Osteocyte (in vitro differentiated cells): ENCODE data around the gene CXorf65. TPM values are rescaled to one million over a fixed set of nuclear protein-coding genes. Genes with fewer than 3 reads are reported as not detected.

Source experiments
- DNase-seq: peaks from one replicate; pipeline ENCODE4 v3.0.0; 2021; ENCODE audit warnings: mixed read lengths; ENCODE audit not compliant: unreplicated experiment; ENCODE audit errors: extremely low spot score
- H3K27ac Mint-ChIP-seq: one replicate; pipeline ENCODE4 v1.8.0; 2021; ENCODE audit warnings: mild to moderate bottlenecking, mixed read lengths; ENCODE audit not compliant: unreplicated experiment
- H3K27me3 Mint-ChIP-seq: one replicate; pipeline ENCODE4 v1.8.0; 2021; ENCODE audit warnings: mixed read lengths; ENCODE audit not compliant: unreplicated experiment
- H3K36me3 Mint-ChIP-seq: one replicate; pipeline ENCODE4 v1.8.0; 2021; ENCODE audit warnings: mixed read lengths; ENCODE audit not compliant: unreplicated experiment
- H3K4me1 Mint-ChIP-seq: one replicate; pipeline ENCODE4 v1.8.0; 2021; ENCODE audit warnings: mixed read lengths; ENCODE audit not compliant: unreplicated experiment
- H3K4me3 Mint-ChIP-seq: one replicate; pipeline ENCODE4 v1.8.0; 2021; ENCODE audit warnings: mild to moderate bottlenecking, moderate library complexity, mixed read lengths; ENCODE audit not compliant: unreplicated experiment
- H3K9me3 Mint-ChIP-seq: one replicate; pipeline ENCODE4 v1.8.0; 2021; ENCODE audit warnings: mixed read lengths; ENCODE audit not compliant: unreplicated experiment
- total RNA-seq: library from RNA; stranded (reverse); gene quantifications from 2 replicates; pipeline ENCODE4 v1.2.1, GENCODE V29; 2021
- TF ChIP-seq, protein P1 (sequence below): fragments of 200-600 bp; sonication (generic); IDR thresholded peaks from 2 replicates; pipeline ENCODE4 v1.5.0; 2021; ENCODE audit warnings: antibody characterized with exemption, mild to moderate bottlenecking, moderate library complexity

Gene CXorf65
- total RNA-seq, 1 donor from 2014 or later = not detected

DNA sequence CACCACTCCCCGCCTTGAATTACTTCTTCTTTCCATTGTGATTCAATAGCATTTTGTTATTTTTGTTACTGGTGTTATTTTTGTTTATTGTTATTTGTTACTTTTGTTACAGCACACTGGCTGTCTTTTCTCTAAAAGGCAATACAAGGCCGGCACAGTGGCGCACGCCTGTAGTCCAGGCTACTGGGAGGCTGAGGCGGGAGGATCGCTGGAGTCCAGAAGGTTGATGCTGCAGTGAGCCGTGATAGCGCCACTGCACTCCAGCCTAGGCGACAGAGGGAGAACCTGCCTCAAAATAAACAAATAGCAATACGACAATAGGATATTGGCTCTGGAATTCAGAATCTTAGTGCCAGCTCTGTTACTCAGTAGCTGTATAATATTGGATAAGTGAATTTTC is 10.8 kb upstream of the CXorf65 start:
- H3K36me3 Mint-ChIP-seq = peaks cover 3% of the 10 kb centered on the region

GRCh38 chrX:71111921-71112431 is 5.4 kb upstream of the CXorf65 start:
- TF ChIP-seq, protein P1, sequence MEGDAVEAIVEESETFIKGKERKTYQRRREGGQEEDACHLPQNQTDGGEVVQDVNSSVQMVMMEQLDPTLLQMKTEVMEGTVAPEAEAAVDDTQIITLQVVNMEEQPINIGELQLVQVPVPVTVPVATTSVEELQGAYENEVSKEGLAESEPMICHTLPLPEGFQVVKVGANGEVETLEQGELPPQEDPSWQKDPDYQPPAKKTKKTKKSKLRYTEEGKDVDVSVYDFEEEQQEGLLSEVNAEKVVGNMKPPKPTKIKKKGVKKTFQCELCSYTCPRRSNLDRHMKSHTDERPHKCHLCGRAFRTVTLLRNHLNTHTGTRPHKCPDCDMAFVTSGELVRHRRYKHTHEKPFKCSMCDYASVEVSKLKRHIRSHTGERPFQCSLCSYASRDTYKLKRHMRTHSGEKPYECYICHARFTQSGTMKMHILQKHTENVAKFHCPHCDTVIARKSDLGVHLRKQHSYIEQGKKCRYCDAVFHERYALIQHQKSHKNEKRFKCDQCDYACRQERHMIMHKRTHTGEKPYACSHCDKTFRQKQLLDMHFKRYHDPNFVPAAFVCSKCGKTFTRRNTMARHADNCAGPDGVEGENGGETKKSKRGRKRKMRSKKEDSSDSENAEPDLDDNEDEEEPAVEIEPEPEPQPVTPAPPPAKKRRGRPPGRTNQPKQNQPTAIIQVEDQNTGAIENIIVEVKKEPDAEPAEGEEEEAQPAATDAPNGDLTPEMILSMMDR = no peak
- Mint-ChIP-seq H3K36me3 (no peaks in the 10 kb centered on the region), H3K4me1 (no peaks in the 10 kb centered on the region), H3K27me3 (no peaks in the 10 kb centered on the region), H3K9me3 (no peaks in the 10 kb centered on the region), H3K4me3 (no peak overlapping the region), H3K27ac (no peak overlapping the region)
- DNase-seq = no peak

More for the DNA sequence above, 10.8 kb upstream of the CXorf65 start:
- H3K4me3 Mint-ChIP-seq = no peak overlapping the region
- no peaks in the 10 kb centered on the region for H3K4me1 Mint-ChIP-seq
- no peak overlapping the region for H3K27ac Mint-ChIP-seq
- no peaks in the 10 kb centered on the region for H3K27me3 Mint-ChIP-seq
- peaks cover 4% of the 10 kb centered on the region for H3K9me3 Mint-ChIP-seq
- TF ChIP-seq, protein P1 = no peak
- DNase-seq = no peak

- no peak within 1 kb of the TSS for H3K4me3 Mint-ChIP-seq
Observed at GRCh38 chrX:71111141-71111843, 4.8 kb upstream of the CXorf65 start, which contains the start of gene IL2RG. TSS of gene IL2RG (minus strand) at chrX:71111577. CDS start at chrX:71111539, 38 bp downstream.

GRCh38 chrX:71109051-71109450 is 2.5 kb upstream of the CXorf65 start:
- TF ChIP-seq, protein P1 = no peak
- no peak overlapping the region for H3K27ac Mint-ChIP-seq
- H3K27me3 Mint-ChIP-seq = no peaks in the 10 kb centered on the region
- no peaks in the 10 kb centered on the region for H3K36me3 Mint-ChIP-seq
- H3K4me1 Mint-ChIP-seq = peaks cover 4% of the 10 kb centered on the region
- H3K4me3 Mint-ChIP-seq = no peak overlapping the region
- no peak for DNase-seq
- no peaks in the 10 kb centered on the region for H3K9me3 Mint-ChIP-seq

More at GRCh38 chrX:71111141-71111843, 4.8 kb upstream of the CXorf65 start, which contains the start of gene IL2RG:
- H3K27me3 Mint-ChIP-seq = no peaks in the 10 kb centered on the region
- no peaks in the 10 kb centered on the region for H3K4me1 Mint-ChIP-seq
- DNase-seq = no peak
- TF ChIP-seq, protein P1 = no peak
- H3K36me3 Mint-ChIP-seq = no peaks in the 10 kb centered on the region
- no peaks in the 10 kb centered on the region for H3K9me3 Mint-ChIP-seq
- no peak within 1 kb of the TSS for H3K27ac Mint-ChIP-seq

- Mint-ChIP-seq H3K27me3 (no peaks in the 10 kb centered on the region), H3K36me3 (no peaks in the 10 kb centered on the region), H3K4me3 (no peak overlapping the region), H3K27ac (no peak overlapping the region), H3K4me1 (peaks cover 12% of the 10 kb centered on the region), H3K9me3 (no peaks in the 10 kb centered on the region)
- no peak for DNase-seq
- TF ChIP-seq, protein P1 = no peak
Observed at GRCh38 chrX:71107762-71108360, 1.3 kb upstream of the CXorf65 start.
